PFSK-1 (cell line): ENCODE measurements around the gene ARHGEF10L.

ENCODE experiments used
- POLR2AphosphoS5 ChIP-seq: IDR thresholded peaks from 2 replicates; pipeline ENCODE4 v1.6.1; 2012; ENCODE audit warnings: low read depth, mild to moderate bottlenecking, control low read depth, low read length, moderate library complexity
- TAF1 ChIP-seq: IDR thresholded peaks from 2 replicates; pipeline ENCODE4 v1.6.1; 2012; ENCODE audit warnings: low read length, control low read depth, borderline replicate concordance; ENCODE audit not compliant: insufficient read depth
- TF ChIP-seq, protein P1 (sequence below), 2 experiments: IDR thresholded peaks; 2 replicates each; pipeline versions ENCODE4 v1.6.1 to v1.8.0; 2011 to 2012; ENCODE audit warnings: low read depth in 2 of 2, low read length in 2 of 2, control low read depth in 1 of 2, inconsistent platforms in 1 of 2, mild to moderate bottlenecking in 1 of 2, moderate library complexity in 1 of 2; ENCODE audit not compliant: insufficient read depth in 1 of 2

DNA sequence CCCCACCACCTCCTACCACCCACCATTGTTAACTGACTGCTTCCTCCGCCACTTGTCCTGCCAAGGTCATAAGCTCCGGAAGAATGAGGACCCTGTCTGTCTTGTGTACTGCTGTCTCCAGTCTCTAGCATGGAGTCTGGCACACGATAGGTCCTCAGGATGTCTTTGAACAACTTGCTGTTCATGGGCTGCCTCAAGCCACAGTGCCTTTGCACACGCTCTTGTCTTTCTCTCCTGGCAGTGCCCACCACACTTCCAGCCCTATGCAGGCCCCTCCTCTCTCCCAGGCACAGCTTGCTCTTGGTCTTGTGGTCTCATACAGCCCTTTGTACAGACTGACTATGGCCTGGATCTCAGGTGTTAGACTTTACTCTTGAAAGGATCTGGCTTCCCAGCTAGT lies 97.6 kb downstream of the ARHGEF10L start:
- TF ChIP-seq, protein P1, sequence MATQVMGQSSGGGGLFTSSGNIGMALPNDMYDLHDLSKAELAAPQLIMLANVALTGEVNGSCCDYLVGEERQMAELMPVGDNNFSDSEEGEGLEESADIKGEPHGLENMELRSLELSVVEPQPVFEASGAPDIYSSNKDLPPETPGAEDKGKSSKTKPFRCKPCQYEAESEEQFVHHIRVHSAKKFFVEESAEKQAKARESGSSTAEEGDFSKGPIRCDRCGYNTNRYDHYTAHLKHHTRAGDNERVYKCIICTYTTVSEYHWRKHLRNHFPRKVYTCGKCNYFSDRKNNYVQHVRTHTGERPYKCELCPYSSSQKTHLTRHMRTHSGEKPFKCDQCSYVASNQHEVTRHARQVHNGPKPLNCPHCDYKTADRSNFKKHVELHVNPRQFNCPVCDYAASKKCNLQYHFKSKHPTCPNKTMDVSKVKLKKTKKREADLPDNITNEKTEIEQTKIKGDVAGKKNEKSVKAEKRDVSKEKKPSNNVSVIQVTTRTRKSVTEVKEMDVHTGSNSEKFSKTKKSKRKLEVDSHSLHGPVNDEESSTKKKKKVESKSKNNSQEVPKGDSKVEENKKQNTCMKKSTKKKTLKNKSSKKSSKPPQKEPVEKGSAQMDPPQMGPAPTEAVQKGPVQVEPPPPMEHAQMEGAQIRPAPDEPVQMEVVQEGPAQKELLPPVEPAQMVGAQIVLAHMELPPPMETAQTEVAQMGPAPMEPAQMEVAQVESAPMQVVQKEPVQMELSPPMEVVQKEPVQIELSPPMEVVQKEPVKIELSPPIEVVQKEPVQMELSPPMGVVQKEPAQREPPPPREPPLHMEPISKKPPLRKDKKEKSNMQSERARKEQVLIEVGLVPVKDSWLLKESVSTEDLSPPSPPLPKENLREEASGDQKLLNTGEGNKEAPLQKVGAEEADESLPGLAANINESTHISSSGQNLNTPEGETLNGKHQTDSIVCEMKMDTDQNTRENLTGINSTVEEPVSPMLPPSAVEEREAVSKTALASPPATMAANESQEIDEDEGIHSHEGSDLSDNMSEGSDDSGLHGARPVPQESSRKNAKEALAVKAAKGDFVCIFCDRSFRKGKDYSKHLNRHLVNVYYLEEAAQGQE (IDR thresholded peaks at IDR 0.05; ENCODE audit: insufficient read depth in 1 of 2, low read depth in 2 of 2, low read length in 2 of 2): no peak
- no peak for TF ChIP-seq POLR2AphosphoS5
- TF ChIP-seq TAF1: no peak
